ENCODE measurements around the gene SAC3D1. TPM values are rescaled to one million over a fixed set of nuclear protein-coding genes. Genes with fewer than 3 reads are reported as not detected.

The SAC3D1 gene
- total and polyA plus RNA-seq, 2 of the 8 experiments (the other 6 are each of a cell fraction or from before 2014, with no cell fraction given): 19.4 to 25.8 TPM

- FAIRE-seq (no peak), DNase-seq (ENCODE audit: low read depth in 1 of 2, low spot score in 2 of 2) (no peak)
- POLR2A ChIA-PET (ENCODE audit: partially characterized antibody): interaction anchor here (0.7 to 21.6 kb wide), 8 partner anchors 8 to 55 kb away, joined by 3 to 230 read pairs (median 4); partner anchors contain the start of genes ARL2, SAC3D1, VPS51 and ZNHIT2
- H3K23me2 ChIP-seq (ENCODE audit: low read depth, low read length): no peaks in the 10 kb centered on the region
- no peak overlapping the region for H2BK20ac ChIP-seq (ENCODE audit: low read length)
- no peak overlapping the region for H3K4ac ChIP-seq (replicated peaks; ENCODE audit: insufficient read length, low read depth, low read length)
- no peak overlapping the region for H2BK12ac ChIP-seq (ENCODE audit: low read depth, low read length)
- H3K36me3 ChIP-seq (ENCODE audit: control insufficient read depth in 2 of 4, insufficient read depth in 4 of 4, low read length in 3 of 4): no peaks in the 10 kb centered on the region
- no peak overlapping the region for H3K14ac ChIP-seq (ENCODE audit: insufficient read length)
- H3K9ac ChIP-seq (replicated peaks in 1 of 4; ENCODE audit: extremely low read depth in 1 of 4, low read depth in 3 of 4, low read length in 3 of 4): no peak overlapping the region
- no peak overlapping the region for H3K56ac ChIP-seq (replicated peaks; ENCODE audit: insufficient read length, low read depth, low read length)
- no peak overlapping the region for H4K5ac ChIP-seq (ENCODE audit: insufficient read length, low read depth, low read length)
- no peak overlapping the region for H2BK5ac ChIP-seq (ENCODE audit: low read depth, low read length)
- H3K23ac ChIP-seq (ENCODE audit: insufficient read length): no peak overlapping the region
- no peak overlapping the region for H3K4me3 ChIP-seq (ENCODE audit: extremely low read depth in 1 of 4, insufficient read depth in 2 of 4, low read depth in 3 of 4, low read length in 4 of 4)
- CTCF ChIA-PET (ENCODE audit: partially characterized antibody): interaction anchor here (1.2 to 1.9 kb wide), 4 partner anchors 10 to 41 kb away, joined by 3 to 4 read pairs (median 3); no protein-coding TSS in a partner anchor
- no peak overlapping the region for H4K8ac ChIP-seq (ENCODE audit: extremely low read depth, insufficient read depth, low read length)
- no peaks in the 10 kb centered on the region for H3K27me3 ChIP-seq (replicated peaks in 1 of 4; ENCODE audit: control insufficient read depth in 3 of 4, extremely low read depth in 1 of 4, insufficient read depth in 3 of 4, low read length in 3 of 4)
- no peak overlapping the region for H2BK120ac ChIP-seq (replicated peaks; ENCODE audit: low read depth, low read length)
- H3K4me2 ChIP-seq (ENCODE audit: insufficient read depth in 1 of 2, low read depth in 2 of 2, low read length in 2 of 2): no peak overlapping the region
- no peak overlapping the region for H4K91ac ChIP-seq (replicated peaks; ENCODE audit: insufficient read length, low read length)
- H2AFZ ChIP-seq (ENCODE audit: low read length): no peak overlapping the region
- no peaks in the 10 kb centered on the region; the same call in 1 of the 2 replicates for H3K79me1 ChIP-seq (ENCODE audit: low read depth, low read length)
- TF ChIP-seq TEAD4 (IDR thresholded peaks at IDR 0.05; ENCODE audit: low read depth, low read length) (no peak), PHF8 (conservative IDR thresholded peaks at IDR 0.05; ENCODE audit: low read depth, low read length) (no peak), POLR2A (IDR thresholded peaks at IDR 0.05; ENCODE audit: control extremely low read depth in 1 of 2, low read depth in 2 of 2, low read length in 2 of 2) (no peak)
- H2BK15ac ChIP-seq (ENCODE audit: low read length): no peak overlapping the region
- no peak overlapping the region for H2AK5ac ChIP-seq (ENCODE audit: low read depth, low read length)
- no peaks in the 10 kb centered on the region for H3K79me2 ChIP-seq (ENCODE audit: control insufficient read depth in 1 of 2, insufficient read depth in 2 of 2, low read length in 2 of 2)
- H3K9me3 ChIP-seq (ENCODE audit: insufficient read depth in 2 of 2, low read depth in 1 of 2, low read length in 1 of 2): no peaks in the 10 kb centered on the region
- peaks cover 5 to 23% (median 17%) of the 10 kb centered on the region in 4 experiments for H3K4me1 ChIP-seq (replicated peaks in 1 of 4; ENCODE audit: control insufficient read depth in 3 of 4, insufficient read depth in 4 of 4, low read length in 3 of 4)
- WGBS, 2 experiments (ENCODE audit: extremely low coverage in 1 of 2, insufficient coverage in 1 of 2, insufficient read length in 1 of 2, insufficient replicate concordance in 2 of 2, low coverage in 1 of 2, low lambda C conversion rate in 2 of 2, missing lambda C conversion rate in 1 of 2): 81% methylated on average over 9 of the region's 9 CpGs; no CpG with 5 or more reads in 1 of the 2 experiments
- H3K27ac ChIP-seq (ENCODE audit: low read depth, low read length): no peak overlapping the region
- no peak overlapping the region for H3K18ac ChIP-seq (ENCODE audit: extremely low read depth, low read length)
- no peaks in the 10 kb centered on the region for H4K20me1 ChIP-seq (replicated peaks in 1 of 2; ENCODE audit: control insufficient read depth in 1 of 2, insufficient read depth in 2 of 2, low read length in 2 of 2)
Observed at GRCh38 chr11:65069217-65069616, 28.2 kb downstream of the SAC3D1 start.
